ENCODE data around the gene FGFBP2.
"Not testable (repeated sequence)": the region's sequence is repeated elsewhere in the genome, so short reads cannot be mapped to it uniquely, and the experiment has no call there.

Gene FGFBP2

GRCh38 chr4:15925830-15926229 lies 37.1 kb downstream of the FGFBP2 start:
- Histone ChIP-seq H3K4me1 (ENCODE audit: insufficient read depth, low read length) (no peaks in the 10 kb centered on the region), H3K9ac (ENCODE audit: low read length) (no peak overlapping the region), H3K4me3 (ENCODE audit: low read depth in 1 of 2, low read length in 2 of 2) (no peak overlapping the region), H3K27me3 (ENCODE audit: control insufficient read depth in 1 of 2, insufficient read depth in 2 of 2, low read length in 2 of 2) (no peaks in the 10 kb centered on the region), H3K36me3 (ENCODE audit: insufficient read depth, low read length) (no peaks in the 10 kb centered on the region), H3K9me3 (ENCODE audit: low read length) (no peaks in the 10 kb centered on the region), H3K27ac (ENCODE audit: low read depth, low read length) (no peak overlapping the region)

GRCh38 chr4:15921592-15921932 lies 41.4 kb downstream of the FGFBP2 start:
- H3K27me3 ChIP-seq (ENCODE audit: control insufficient read depth in 1 of 2, insufficient read depth in 2 of 2, low read length in 2 of 2) = no peaks in the 10 kb centered on the region
- H3K4me3 ChIP-seq (ENCODE audit: low read depth in 1 of 2, low read length in 2 of 2) = no peak overlapping the region
- no peaks in the 10 kb centered on the region for H3K36me3 ChIP-seq (ENCODE audit: insufficient read depth, low read length)
- H3K27ac ChIP-seq (ENCODE audit: low read depth, low read length) = no peak overlapping the region
- H3K9me3 ChIP-seq (ENCODE audit: low read length) = no peaks in the 10 kb centered on the region
- H3K4me1 ChIP-seq (ENCODE audit: insufficient read depth, low read length) = no peaks in the 10 kb centered on the region
- H3K9ac ChIP-seq (ENCODE audit: low read length) = no peak overlapping the region

GRCh38 chr4:15920723-15921591 lies 42.0 kb downstream of the FGFBP2 start:
- H3K9ac ChIP-seq (ENCODE audit: low read length) = no peak overlapping the region
- no peaks in the 10 kb centered on the region for H3K9me3 ChIP-seq (ENCODE audit: low read length)
- H3K4me3 ChIP-seq (ENCODE audit: low read depth in 1 of 2, low read length in 2 of 2) = no peak overlapping the region
- H3K27ac ChIP-seq (ENCODE audit: low read depth, low read length) = no peak overlapping the region
- H3K4me1 ChIP-seq (ENCODE audit: insufficient read depth, low read length) = no peaks in the 10 kb centered on the region
- H3K36me3 ChIP-seq (ENCODE audit: insufficient read depth, low read length) = no peaks in the 10 kb centered on the region
- no peaks in the 10 kb centered on the region for H3K27me3 ChIP-seq (ENCODE audit: control insufficient read depth in 1 of 2, insufficient read depth in 2 of 2, low read length in 2 of 2)

- no peaks in the 10 kb centered on the region for H3K9me3 ChIP-seq (ENCODE audit: low read length)
- H3K36me3 ChIP-seq (ENCODE audit: insufficient read depth, low read length) = no peaks in the 10 kb centered on the region
- H3K27me3 ChIP-seq (ENCODE audit: control insufficient read depth in 1 of 2, insufficient read depth in 2 of 2, low read length in 2 of 2) = no peaks in the 10 kb centered on the region
- H3K9ac ChIP-seq (ENCODE audit: low read length) = no peak overlapping the region
- H3K27ac ChIP-seq (ENCODE audit: low read depth, low read length) = no peak overlapping the region
- no peaks in the 10 kb centered on the region for H3K4me1 ChIP-seq (ENCODE audit: insufficient read depth, low read length)
- no peak overlapping the region for H3K4me3 ChIP-seq (ENCODE audit: low read depth in 1 of 2, low read length in 2 of 2)
These were observed 44.4 kb downstream of the FGFBP2 start for GRCh38 chr4:15918484-15919129.

- no peaks in the 10 kb centered on the region for H3K4me1 ChIP-seq (ENCODE audit: insufficient read depth, low read length)
- no peaks in the 10 kb centered on the region for H3K27me3 ChIP-seq (ENCODE audit: control insufficient read depth in 1 of 2, insufficient read depth in 2 of 2, low read length in 2 of 2)
- H3K9me3 ChIP-seq (ENCODE audit: low read length) = no peaks in the 10 kb centered on the region
- no peaks in the 10 kb centered on the region for H3K36me3 ChIP-seq (ENCODE audit: insufficient read depth, low read length)
- H3K9ac ChIP-seq (ENCODE audit: low read length) = no peak overlapping the region
- H3K27ac ChIP-seq (ENCODE audit: low read depth, low read length) = no peak overlapping the region
- H3K4me3 ChIP-seq (ENCODE audit: low read depth in 1 of 2, low read length in 2 of 2) = no peak overlapping the region
These were observed 45.7 kb downstream of the FGFBP2 start for GRCh38 chr4:15917297-15917696.

GRCh38 chr4:15916358-15916757 lies 46.6 kb downstream of the FGFBP2 start:
- H3K27ac ChIP-seq (ENCODE audit: low read depth, low read length); H3K9me3 ChIP-seq (ENCODE audit: low read length); H3K4me3 ChIP-seq (ENCODE audit: low read depth in 1 of 2, low read length in 2 of 2); H3K36me3 ChIP-seq (ENCODE audit: insufficient read depth, low read length); H3K9ac ChIP-seq (ENCODE audit: low read length); H3K27me3 ChIP-seq (ENCODE audit: control insufficient read depth in 1 of 2, insufficient read depth in 2 of 2, low read length in 2 of 2); H3K4me1 ChIP-seq (ENCODE audit: insufficient read depth, low read length): not testable (repeated sequence)

GRCh38 chr4:15914736-15915135 lies 48.2 kb downstream of the FGFBP2 start:
- H3K27ac ChIP-seq (ENCODE audit: low read depth, low read length) = no peak overlapping the region
- no peaks in the 10 kb centered on the region for H3K4me1 ChIP-seq (ENCODE audit: insufficient read depth, low read length)
- no peaks in the 10 kb centered on the region for H3K27me3 ChIP-seq (ENCODE audit: control insufficient read depth in 1 of 2, insufficient read depth in 2 of 2, low read length in 2 of 2)

GRCh38 chr4:15914291-15914690 lies 48.7 kb downstream of the FGFBP2 start:
- Histone ChIP-seq H3K27me3 (ENCODE audit: control insufficient read depth in 1 of 2, insufficient read depth in 2 of 2, low read length in 2 of 2) (no peaks in the 10 kb centered on the region), H3K9me3 (ENCODE audit: low read length) (no peaks in the 10 kb centered on the region), H3K27ac (ENCODE audit: low read depth, low read length) (no peak overlapping the region), H3K4me1 (ENCODE audit: insufficient read depth, low read length) (no peaks in the 10 kb centered on the region), H3K9ac (ENCODE audit: low read length) (no peak overlapping the region), H3K36me3 (ENCODE audit: insufficient read depth, low read length) (no peaks in the 10 kb centered on the region), H3K4me3 (ENCODE audit: low read depth in 1 of 2, low read length in 2 of 2) (no peak overlapping the region)

More at GRCh38 chr4:15914736-15915135, 48.2 kb downstream of the FGFBP2 start:
- Histone ChIP-seq H3K9ac (ENCODE audit: low read length) (no peak overlapping the region), H3K9me3 (ENCODE audit: low read length) (no peaks in the 10 kb centered on the region), H3K36me3 (ENCODE audit: insufficient read depth, low read length) (no peaks in the 10 kb centered on the region), H3K4me3 (ENCODE audit: low read depth in 1 of 2, low read length in 2 of 2) (no peak overlapping the region)

- no peak overlapping the region for H3K9ac ChIP-seq (ENCODE audit: low read length)
- no peak overlapping the region for H3K27ac ChIP-seq (ENCODE audit: low read depth, low read length)
- no peaks in the 10 kb centered on the region for H3K27me3 ChIP-seq (ENCODE audit: control insufficient read depth in 1 of 2, insufficient read depth in 2 of 2, low read length in 2 of 2)
- no peak overlapping the region for H3K4me3 ChIP-seq (ENCODE audit: low read depth in 1 of 2, low read length in 2 of 2)
- H3K9me3 ChIP-seq (ENCODE audit: low read length) = no peaks in the 10 kb centered on the region
- H3K36me3 ChIP-seq (ENCODE audit: insufficient read depth, low read length) = no peaks in the 10 kb centered on the region
- no peaks in the 10 kb centered on the region for H3K4me1 ChIP-seq (ENCODE audit: insufficient read depth, low read length)
These were observed 49.4 kb downstream of the FGFBP2 start for GRCh38 chr4:15913631-15913970.

GRCh38 chr4:15912961-15913630 lies 49.9 kb downstream of the FGFBP2 start:
- Histone ChIP-seq H3K4me3 (ENCODE audit: low read depth in 1 of 2, low read length in 2 of 2) (no peak overlapping the region), H3K9ac (ENCODE audit: low read length) (no peak overlapping the region), H3K36me3 (ENCODE audit: insufficient read depth, low read length) (no peaks in the 10 kb centered on the region), H3K27me3 (ENCODE audit: control insufficient read depth in 1 of 2, insufficient read depth in 2 of 2, low read length in 2 of 2) (no peaks in the 10 kb centered on the region), H3K4me1 (ENCODE audit: insufficient read depth, low read length) (no peaks in the 10 kb centered on the region), H3K9me3 (ENCODE audit: low read length) (no peaks in the 10 kb centered on the region), H3K27ac (ENCODE audit: low read depth, low read length) (no peak overlapping the region)

- H3K4me1 ChIP-seq (ENCODE audit: insufficient read depth, low read length) = no peaks in the 10 kb centered on the region
- no peak overlapping the region for H3K4me3 ChIP-seq (ENCODE audit: low read depth in 1 of 2, low read length in 2 of 2)
- no peaks in the 10 kb centered on the region for H3K36me3 ChIP-seq (ENCODE audit: insufficient read depth, low read length)
- H3K27me3 ChIP-seq (ENCODE audit: control insufficient read depth in 1 of 2, insufficient read depth in 2 of 2, low read length in 2 of 2) = no peaks in the 10 kb centered on the region
- no peak overlapping the region for H3K9ac ChIP-seq (ENCODE audit: low read length)
- no peak overlapping the region for H3K27ac ChIP-seq (ENCODE audit: low read depth, low read length)
- no peaks in the 10 kb centered on the region for H3K9me3 ChIP-seq (ENCODE audit: low read length)
These were observed 50.7 kb downstream of the FGFBP2 start for GRCh38 chr4:15912236-15912635.

All from muscle layer of colon (tissue), 2 donors.